ENCODE results near the gene HOXA10.

HOXA10 gene

DNA sequence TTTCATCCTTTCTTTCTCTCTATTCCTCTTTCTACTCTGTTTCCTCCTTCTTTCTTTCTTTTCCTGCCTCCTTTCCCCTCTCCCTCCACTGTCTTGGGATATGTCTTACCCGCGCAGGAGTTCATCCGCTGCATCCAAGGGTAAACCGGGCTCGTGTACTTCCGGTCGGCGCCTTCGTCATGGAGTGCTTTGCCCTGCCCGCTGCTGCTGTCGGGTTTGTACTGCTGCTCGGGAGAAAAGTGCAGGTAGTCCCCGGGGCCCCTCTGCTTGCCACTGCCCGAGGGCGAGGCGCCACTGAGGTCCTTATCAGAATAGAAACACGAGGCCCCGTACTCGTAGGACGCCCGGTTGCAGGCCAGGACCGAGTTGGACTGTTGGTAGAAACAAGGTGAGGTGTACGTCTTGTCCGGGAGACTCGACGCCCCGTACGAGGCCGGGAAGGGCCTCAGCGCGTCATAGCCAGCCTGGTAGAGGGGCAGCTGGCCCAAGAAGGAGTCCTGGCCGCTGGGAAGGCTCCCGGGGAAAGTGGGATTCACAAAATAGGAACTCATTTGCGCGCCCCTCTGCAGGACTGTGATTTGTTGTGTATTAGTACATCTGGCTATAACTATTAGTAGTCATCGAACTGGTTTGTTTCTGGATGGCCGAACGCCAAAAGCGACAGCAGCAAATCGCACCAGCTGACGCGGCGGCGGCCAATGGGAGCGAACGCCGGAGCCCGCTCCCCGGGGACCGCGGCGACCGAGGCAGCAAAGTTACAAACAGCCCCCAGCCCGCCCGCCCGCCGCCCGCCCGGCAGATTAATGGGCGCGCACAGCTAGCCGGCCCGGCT lies 26.7 kb downstream of the HOXA10 start, which contains the start of gene HOXA6:
HOXA6 (minus strand) TSS at position 576 of the 832 bp plus-strand sequence; CDS start at position 551, 25 bp downstream.
- peaks cover 36% of the 10 kb centered on the region for H3K4me1 ChIP-seq (ENCODE audit: control insufficient read depth, insufficient read depth, low read length)
- peak within 1 kb of the TSS; percentile 97 for H3K9ac ChIP-seq (ENCODE audit: low read length)
- no peaks in the 10 kb centered on the region for H3K9me3 ChIP-seq (ENCODE audit: control insufficient read depth, low read length)
- H3K4me3 ChIP-seq (ENCODE audit: low read length): peak within 1 kb of the TSS; percentile 94
- DNase-seq (ENCODE audit: low read depth): no peak
- peaks cover 16% of the 10 kb centered on the region for H3K36me3 ChIP-seq (ENCODE audit: control insufficient read depth, insufficient read depth, low read length, severe bottlenecking)
- H3K27me3 ChIP-seq (replicated peaks; ENCODE audit: control insufficient read depth, insufficient read depth, low read length): no peaks in the 10 kb centered on the region

DNA sequence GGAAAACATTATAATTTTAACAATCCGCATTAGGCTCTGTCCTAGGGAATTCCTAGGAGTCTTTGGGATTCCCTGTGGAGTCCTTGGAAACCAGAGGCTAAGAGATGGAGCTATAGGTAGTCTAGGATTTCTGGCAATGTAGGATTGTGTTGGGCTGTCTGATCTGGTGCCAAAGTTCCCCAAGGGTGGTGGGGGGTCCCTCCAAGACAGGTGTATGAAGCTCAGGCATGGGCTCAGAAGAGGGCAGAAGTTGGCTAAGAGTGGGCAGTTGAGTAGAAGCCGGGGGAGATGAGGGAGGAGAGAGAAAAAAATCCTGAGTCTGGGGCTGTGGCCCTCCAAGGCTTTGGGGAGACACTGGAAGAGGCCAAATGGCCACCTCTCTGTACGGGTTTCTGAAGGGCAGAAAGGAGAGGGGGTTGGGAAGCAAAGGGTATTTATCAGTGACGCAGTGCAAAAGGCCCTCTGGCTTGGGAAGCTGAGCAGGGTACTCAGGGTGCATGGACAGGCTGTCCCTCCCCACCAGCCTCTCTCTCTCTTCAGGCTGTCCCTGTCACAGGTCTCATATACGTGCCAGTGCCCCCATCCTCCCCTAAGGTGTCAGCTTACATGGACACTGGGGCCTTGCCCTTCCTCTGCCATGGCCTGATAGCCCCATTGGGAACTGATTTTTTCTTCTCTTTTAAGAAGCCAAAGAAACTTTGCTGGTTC lies 27.5 kb downstream of the HOXA10 start:
- Histone ChIP-seq H3K36me3 (ENCODE audit: control insufficient read depth, insufficient read depth, low read length, severe bottlenecking) (peaks cover 18% of the 10 kb centered on the region), H3K4me3 (ENCODE audit: low read length) (peak overlapping the region; percentile 94), H3K27me3 (replicated peaks; ENCODE audit: control insufficient read depth, insufficient read depth, low read length) (no peaks in the 10 kb centered on the region), H3K9me3 (ENCODE audit: control insufficient read depth, low read length) (no peaks in the 10 kb centered on the region), H3K9ac (ENCODE audit: low read length) (peak overlapping the region; percentile 88), H3K4me1 (ENCODE audit: control insufficient read depth, insufficient read depth, low read length) (peaks cover 36% of the 10 kb centered on the region)
- DNase-seq (ENCODE audit: low read depth): no peak

DNA sequence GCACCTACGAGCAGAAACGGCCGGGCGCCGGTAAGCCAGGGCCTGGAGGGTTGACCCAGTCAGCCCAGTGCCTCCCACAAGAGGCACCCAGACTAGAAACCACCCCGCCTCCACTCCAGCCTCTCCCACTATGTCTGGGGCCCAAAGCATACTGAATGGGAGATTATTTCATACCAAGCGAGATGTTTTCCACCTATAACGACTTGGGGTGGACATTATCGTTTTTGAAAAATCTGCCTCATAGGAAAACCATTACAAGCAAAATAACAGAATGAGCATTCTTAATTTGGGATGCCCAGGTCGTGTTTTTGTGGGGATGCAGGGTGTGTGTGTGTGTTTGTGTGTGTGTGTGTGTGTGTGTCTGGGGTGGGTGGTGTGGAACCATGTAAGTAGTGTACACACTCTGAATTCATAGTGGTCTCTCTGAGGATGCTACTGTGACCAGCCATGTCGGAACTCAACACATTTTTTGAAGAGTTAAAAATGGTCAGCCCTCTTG lies 28.2 kb downstream of the HOXA10 start:
- H3K4me1 ChIP-seq (ENCODE audit: control insufficient read depth, insufficient read depth, low read length): peaks cover 39% of the 10 kb centered on the region
- DNase-seq (ENCODE audit: low read depth): no peak
- peak overlapping the region; percentile 88 for H3K9ac ChIP-seq (ENCODE audit: low read length)
- no peaks in the 10 kb centered on the region for H3K27me3 ChIP-seq (replicated peaks; ENCODE audit: control insufficient read depth, insufficient read depth, low read length)
- no peaks in the 10 kb centered on the region for H3K9me3 ChIP-seq (ENCODE audit: control insufficient read depth, low read length)
- peak overlapping the region; percentile 94 for H3K4me3 ChIP-seq (ENCODE audit: low read length)
- peaks cover 25% of the 10 kb centered on the region for H3K36me3 ChIP-seq (ENCODE audit: control insufficient read depth, insufficient read depth, low read length, severe bottlenecking)

DNA sequence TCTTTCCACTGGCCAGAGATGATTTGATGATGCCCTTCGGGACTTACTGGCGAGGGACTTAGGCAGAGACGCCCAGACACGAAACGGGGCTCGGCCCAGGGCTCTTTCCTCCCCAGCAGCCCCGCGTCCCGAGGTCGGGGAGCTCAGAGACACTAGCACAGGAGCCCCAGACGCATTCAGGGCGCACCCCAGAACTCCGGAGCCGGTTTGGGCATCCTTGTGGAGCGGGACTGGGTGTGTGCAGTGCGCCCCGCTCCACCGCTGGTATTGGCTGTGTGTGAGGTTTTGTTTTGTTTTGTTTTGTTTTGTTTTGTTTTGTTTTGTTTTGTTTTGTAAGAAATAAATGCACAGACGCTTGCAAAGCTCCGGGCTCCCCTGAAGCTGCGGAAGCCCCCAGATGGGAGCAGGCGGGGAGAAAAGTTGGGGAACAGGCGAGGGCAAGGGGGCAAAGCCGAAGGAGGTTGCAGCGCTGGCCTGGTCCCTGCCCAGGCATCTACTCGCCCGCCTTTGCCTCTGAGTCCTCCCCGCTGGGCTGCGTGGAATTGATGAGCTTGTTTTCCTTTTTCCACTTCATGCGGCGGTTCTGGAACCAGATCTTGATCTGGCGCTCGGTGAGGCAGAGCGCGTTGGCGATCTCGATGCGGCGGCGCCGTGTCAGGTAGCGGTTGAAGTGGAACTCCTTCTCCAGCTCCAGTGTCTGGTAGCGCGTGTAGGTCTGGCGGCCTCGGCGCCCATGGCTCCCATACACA lies 28.8 kb downstream of the HOXA10 start:
- no peaks in the 10 kb centered on the region for H3K9me3 ChIP-seq (ENCODE audit: control insufficient read depth, low read length)
- H3K4me1 ChIP-seq (ENCODE audit: control insufficient read depth, insufficient read depth, low read length): peaks cover 44% of the 10 kb centered on the region
- H3K36me3 ChIP-seq (ENCODE audit: control insufficient read depth, insufficient read depth, low read length, severe bottlenecking): peaks cover 25% of the 10 kb centered on the region
- H3K27me3 ChIP-seq (replicated peaks; ENCODE audit: control insufficient read depth, insufficient read depth, low read length): no peaks in the 10 kb centered on the region
- H3K4me3 ChIP-seq (ENCODE audit: low read length): peak overlapping the region; percentile 94
- DNase-seq (ENCODE audit: low read depth): no peak
- peak overlapping the region; percentile 88 for H3K9ac ChIP-seq (ENCODE audit: low read length)

- peaks cover 50% of the 10 kb centered on the region for H3K4me1 ChIP-seq (ENCODE audit: control insufficient read depth, insufficient read depth, low read length)
- peaks cover 25% of the 10 kb centered on the region for H3K36me3 ChIP-seq (ENCODE audit: control insufficient read depth, insufficient read depth, low read length, severe bottlenecking)
- no peak for DNase-seq (ENCODE audit: low read depth)
- peak overlapping the region; percentile 88 for H3K9ac ChIP-seq (ENCODE audit: low read length)
- H3K4me3 ChIP-seq (ENCODE audit: low read length): peak overlapping the region; percentile 94
- H3K27me3 ChIP-seq (replicated peaks; ENCODE audit: control insufficient read depth, insufficient read depth, low read length): no peaks in the 10 kb centered on the region
- no peaks in the 10 kb centered on the region for H3K9me3 ChIP-seq (ENCODE audit: control insufficient read depth, low read length)
These were observed 29.3 kb downstream of the HOXA10 start for GRCh38 chr7:27144781-27145164.

DNA sequence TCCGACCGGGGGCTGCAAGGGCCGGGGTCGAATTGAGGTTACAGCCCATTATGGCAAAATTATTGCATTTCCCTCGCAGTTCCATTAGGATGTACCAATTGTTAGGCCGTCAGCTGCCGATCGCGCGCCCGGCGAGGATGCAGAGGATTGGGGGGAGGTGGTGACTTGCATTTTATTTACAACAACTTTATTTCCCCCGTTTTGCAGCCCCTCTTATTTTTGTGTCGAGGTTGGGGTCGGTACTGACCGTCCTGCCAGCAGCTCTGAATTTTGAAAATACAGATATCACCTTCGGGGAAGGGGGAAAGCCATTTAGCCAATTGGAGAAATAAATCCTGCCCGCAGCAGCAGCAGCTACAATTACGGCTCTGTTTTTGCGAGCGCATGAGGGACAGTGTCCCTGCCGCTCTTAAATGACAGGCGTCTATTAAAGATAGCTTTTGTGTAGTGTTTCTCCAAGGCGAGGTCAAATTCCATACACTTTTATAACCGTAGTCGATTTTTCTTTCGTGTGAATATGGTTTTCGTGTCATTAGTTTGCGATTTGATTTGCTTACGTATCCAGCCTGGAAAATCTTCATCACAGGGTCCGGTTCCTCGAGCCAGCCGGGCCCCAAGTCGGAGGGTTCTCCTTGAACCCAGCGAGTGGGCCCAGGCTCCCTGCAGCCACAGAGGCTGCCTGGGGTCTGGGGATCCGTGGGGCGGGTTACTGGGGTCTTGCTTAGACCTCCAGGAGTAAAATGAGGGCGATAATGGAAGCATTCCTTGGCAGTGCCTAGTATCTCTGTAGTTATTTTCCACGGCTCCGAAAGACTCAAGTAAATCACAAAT lies 30.0 kb downstream of the HOXA10 start:
- H3K36me3 ChIP-seq (ENCODE audit: control insufficient read depth, insufficient read depth, low read length, severe bottlenecking): peaks cover 25% of the 10 kb centered on the region
- H3K4me3 ChIP-seq (ENCODE audit: low read length): peak overlapping the region; percentile 94
- H3K27me3 ChIP-seq (replicated peaks; ENCODE audit: control insufficient read depth, insufficient read depth, low read length): no peaks in the 10 kb centered on the region
- peaks cover 50% of the 10 kb centered on the region for H3K4me1 ChIP-seq (ENCODE audit: control insufficient read depth, insufficient read depth, low read length)
- peak overlapping the region; percentile 88 for H3K9ac ChIP-seq (ENCODE audit: low read length)
- no peaks in the 10 kb centered on the region for H3K9me3 ChIP-seq (ENCODE audit: control insufficient read depth, low read length)
- DNase-seq (ENCODE audit: low read depth): no peak

GRCh38 chr7:27143023-27143949 lies 30.8 kb downstream of the HOXA10 start, which contains the start of gene HOXA5:
HOXA5 (minus strand) TSS chr7:27143681; CDS start chr7:27143607, 74 bp downstream.
- peaks cover 55% of the 10 kb centered on the region for H3K4me1 ChIP-seq (ENCODE audit: control insufficient read depth, insufficient read depth, low read length)
- no peaks in the 10 kb centered on the region for H3K27me3 ChIP-seq (replicated peaks; ENCODE audit: control insufficient read depth, insufficient read depth, low read length)
- H3K9ac ChIP-seq (ENCODE audit: low read length): peak within 1 kb of the TSS; percentile 88
- H3K9me3 ChIP-seq (ENCODE audit: control insufficient read depth, low read length): no peaks in the 10 kb centered on the region
- H3K4me3 ChIP-seq (ENCODE audit: low read length): peak within 1 kb of the TSS; percentile 94
- DNase-seq (ENCODE audit: low read depth): no peak
- H3K36me3 ChIP-seq (ENCODE audit: control insufficient read depth, insufficient read depth, low read length, severe bottlenecking): peaks cover 25% of the 10 kb centered on the region

GRCh38 chr7:27142580-27143022 lies 31.5 kb downstream of the HOXA10 start:
- Histone ChIP-seq H3K27me3 (replicated peaks; ENCODE audit: control insufficient read depth, insufficient read depth, low read length) (no peaks in the 10 kb centered on the region), H3K4me1 (ENCODE audit: control insufficient read depth, insufficient read depth, low read length) (peaks cover 57% of the 10 kb centered on the region), H3K4me3 (ENCODE audit: low read length) (peak overlapping the region; percentile 82), H3K9me3 (ENCODE audit: control insufficient read depth, low read length) (no peaks in the 10 kb centered on the region), H3K36me3 (ENCODE audit: control insufficient read depth, insufficient read depth, low read length, severe bottlenecking) (peaks cover 25% of the 10 kb centered on the region), H3K9ac (ENCODE audit: low read length) (peak overlapping the region; percentile 88)
- no peak for DNase-seq (ENCODE audit: low read depth)

DNA sequence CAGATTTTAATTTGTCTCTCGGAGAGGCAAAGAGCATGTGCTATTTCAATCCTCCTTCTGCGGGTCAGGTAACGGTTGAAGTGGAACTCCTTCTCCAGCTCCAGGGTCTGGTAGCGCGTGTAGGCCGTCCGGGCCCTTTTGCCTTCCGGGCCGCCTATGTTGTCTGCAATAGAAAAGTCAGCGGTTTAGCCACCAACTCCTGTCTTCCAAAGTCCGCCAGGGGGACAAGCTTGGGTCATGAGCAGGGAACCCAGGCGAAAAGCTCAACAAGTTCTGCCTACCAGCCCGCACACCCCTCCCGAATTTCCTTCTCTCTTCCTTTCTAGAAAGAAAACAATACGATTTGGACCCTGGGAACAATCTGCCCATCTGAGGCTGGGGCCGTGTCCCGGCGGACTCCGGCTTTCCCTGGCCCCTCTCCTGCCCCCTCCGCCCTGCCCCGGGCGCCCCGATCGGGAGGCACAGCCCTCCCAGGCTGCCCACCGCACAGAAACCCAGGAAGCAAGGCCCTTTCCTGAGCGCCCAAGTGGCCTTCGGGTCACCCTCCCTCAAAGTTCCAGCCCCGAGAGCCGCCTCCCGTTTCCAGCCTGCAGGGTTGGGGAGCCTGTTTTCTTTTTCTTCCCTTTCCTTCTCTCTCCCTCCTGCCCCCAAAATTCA lies 32.1 kb downstream of the HOXA10 start:
- Histone ChIP-seq H3K9ac (ENCODE audit: low read length) (peak overlapping the region; percentile 88), H3K27me3 (replicated peaks; ENCODE audit: control insufficient read depth, insufficient read depth, low read length) (no peaks in the 10 kb centered on the region), H3K36me3 (ENCODE audit: control insufficient read depth, insufficient read depth, low read length, severe bottlenecking) (peaks cover 25% of the 10 kb centered on the region), H3K4me1 (ENCODE audit: control insufficient read depth, insufficient read depth, low read length) (peaks cover 57% of the 10 kb centered on the region), H3K9me3 (ENCODE audit: control insufficient read depth, low read length) (no peaks in the 10 kb centered on the region), H3K4me3 (ENCODE audit: low read length) (peak overlapping the region; percentile 82)
- DNase-seq (ENCODE audit: low read depth): no peak

Measured in adipocyte (in vitro differentiated cells).